Neural progenitor cell (in vitro differentiated cells): ENCODE results near the gene NUP35. TPM values are rescaled to one million over a fixed set of nuclear protein-coding genes. Genes with fewer than 3 reads are reported as not detected.
A peak's percentile ranks its signal among the peaks of the same experiment; 100 is the strongest.

Experiments used
- DNase-seq: peaks from one replicate; pipeline ENCODE4 v3.0.0-alpha.2; 2016; ENCODE audit warnings: low spot score
- H2AFZ ChIP-seq: fragments of 200-600 bp; sonication (generic); replicated peaks from 2 replicates; pipeline ENCODE4 v1.6.1; 2016; ENCODE audit warnings: antibody characterized with exemption
- H3F3A ChIP-seq: fragments of 200-600 bp; sonication (generic); 2 replicates; pipeline ENCODE4 v1.6.1; 2016; ENCODE audit warnings: antibody characterized with exemption, low read depth
- H3K27ac ChIP-seq: fragments of 200-600 bp; sonication (generic); 2 replicates; pipeline ENCODE4 v1.5.1; 2016; ENCODE audit warnings: mild to moderate bottlenecking
- H3K27me3 ChIP-seq: fragments of 200-600 bp; sonication (generic); 2 replicates; pipeline ENCODE4 v1.6.1; 2016; ENCODE audit warnings: mild to moderate bottlenecking, moderate library complexity
- H3K36me3 ChIP-seq: fragments of 200-600 bp; sonication (generic); 2 replicates; pipeline ENCODE4 v1.5.1; 2016
- H3K4me1 ChIP-seq: fragments of 200-600 bp; sonication (generic); 2 replicates; pipeline ENCODE4 v1.6.1; 2016; ENCODE audit warnings: mixed run types
- H3K4me2 ChIP-seq: fragments of 200-600 bp; sonication (generic); 2 replicates; pipeline ENCODE4 v1.6.1; 2016
- H3K4me3 ChIP-seq: fragments of 200-600 bp; sonication (generic); 2 replicates; pipeline ENCODE4 v1.5.1; 2016
- H3K79me2 ChIP-seq: fragments of 200-600 bp; sonication (generic); 2 replicates; pipeline ENCODE4 v1.6.1; 2016; ENCODE audit warnings: low read depth
- H3K9ac ChIP-seq: fragments of 200-600 bp; sonication (generic); 2 replicates; pipeline ENCODE4 v1.6.1; 2016
- H3K9me3 ChIP-seq: fragments of 200-600 bp; sonication (generic); 2 replicates; pipeline ENCODE4 v1.5.1; 2016; ENCODE audit warnings: low read depth
- H4K20me1 ChIP-seq: fragments of 200-600 bp; sonication (generic); 2 replicates; pipeline ENCODE4 v1.6.1; 2016; ENCODE audit warnings: low read depth
- H3K27ac Mint-ChIP-seq: 3 replicates; pipeline ENCODE4 v1.8.0; 2021; ENCODE audit warnings: mixed read lengths
- H3K27me3 Mint-ChIP-seq: 2 replicates; pipeline ENCODE4 v1.8.0; 2022; ENCODE audit warnings: low read depth, mild to moderate bottlenecking, inconsistent platforms, moderate library complexity, mixed read lengths; ENCODE audit not compliant: insufficient read depth
- H3K36me3 Mint-ChIP-seq: 3 replicates; pipeline ENCODE4 v1.8.0; 2021; ENCODE audit warnings: mixed read lengths
- H3K4me1 Mint-ChIP-seq: 3 replicates; pipeline ENCODE4 v1.8.0; 2021; ENCODE audit warnings: mixed read lengths
- H3K4me3 Mint-ChIP-seq: 3 replicates; pipeline ENCODE4 v1.8.0; 2021; ENCODE audit warnings: mild to moderate bottlenecking, moderate library complexity, mixed read lengths
- H3K9me3 Mint-ChIP-seq: 3 replicates; pipeline ENCODE4 v1.8.0; 2020; ENCODE audit warnings: mixed read lengths
- EZH2 ChIP-seq: fragments of 200-600 bp; sonication (generic); IDR thresholded peaks from 2 replicates; pipeline ENCODE4 v1.6.1; 2017; ENCODE audit warnings: antibody characterized with exemption, mild to moderate bottlenecking, moderate library complexity
- EZH2phosphoT487 ChIP-seq: fragments of 200-600 bp; sonication (generic); IDR thresholded peaks from 2 replicates; pipeline ENCODE4 v1.6.1; 2017; ENCODE audit warnings: antibody characterized with exemption
- total RNA-seq: library from RNA; depleted of rRNA; stranded (reverse); fragments of >200 nt; gene quantifications from 2 replicates; pipeline ENCODE4 v1.2.3, GENCODE V29; 2015; ENCODE audit warnings: low replicate concordance
- TF ChIP-seq, protein P1 (sequence below): fragments of 200-600 bp; sonication (generic); IDR thresholded peaks from 2 replicates; pipeline ENCODE4 v1.5.1; 2017; ENCODE audit warnings: antibody characterized with exemption, mild to moderate bottlenecking

The NUP35 gene, protein sequence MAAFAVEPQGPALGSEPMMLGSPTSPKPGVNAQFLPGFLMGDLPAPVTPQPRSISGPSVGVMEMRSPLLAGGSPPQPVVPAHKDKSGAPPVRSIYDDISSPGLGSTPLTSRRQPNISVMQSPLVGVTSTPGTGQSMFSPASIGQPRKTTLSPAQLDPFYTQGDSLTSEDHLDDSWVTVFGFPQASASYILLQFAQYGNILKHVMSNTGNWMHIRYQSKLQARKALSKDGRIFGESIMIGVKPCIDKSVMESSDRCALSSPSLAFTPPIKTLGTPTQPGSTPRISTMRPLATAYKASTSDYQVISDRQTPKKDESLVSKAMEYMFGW
- 32.9 and 53.3 TPM in 2 replicates for total RNA-seq

DNA sequence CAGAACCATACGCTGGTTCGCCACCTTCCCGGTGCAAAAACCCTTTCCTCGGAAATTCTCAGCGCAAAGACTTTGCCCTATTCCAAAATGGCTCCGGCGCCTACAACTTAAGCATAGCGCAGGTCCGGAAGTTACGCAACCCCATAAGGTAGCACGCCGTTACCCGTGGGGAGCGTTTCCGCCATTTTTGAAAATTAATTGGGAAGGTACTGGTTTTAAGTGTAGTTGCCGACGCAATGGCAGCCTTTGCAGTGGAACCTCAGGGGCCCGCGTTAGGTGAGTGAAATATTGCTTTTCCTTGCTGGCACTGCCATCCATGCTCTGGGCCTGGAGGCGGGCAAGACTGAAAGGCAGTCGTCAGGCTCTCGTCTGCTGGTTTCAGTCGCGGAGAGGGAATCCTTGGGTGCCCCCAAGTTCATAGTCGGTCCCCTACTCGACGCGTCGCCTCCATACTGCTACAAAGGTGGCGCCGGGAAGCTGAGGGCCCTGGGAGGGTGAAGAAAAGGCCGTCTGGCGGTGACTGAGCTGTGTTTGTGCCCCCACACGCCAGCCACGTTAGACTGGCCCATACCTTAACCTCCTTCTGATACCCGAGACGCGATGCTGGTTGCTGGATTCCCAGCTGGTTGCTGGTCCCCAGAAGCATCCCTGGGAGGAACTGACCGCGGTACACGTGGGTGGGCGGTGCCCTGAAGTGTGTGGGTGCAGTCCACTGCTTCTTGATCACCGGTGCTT, at the start of gene NUP35:
TSS of gene NUP35 (plus strand) at position 222 of the 735 bp plus-strand sequence. CDS start at position 237, 15 bp downstream.
- Histone ChIP-seq H2AFZ (peak within 1 kb of the TSS; percentile 96), H3K79me2 (peaks cover 51% of the 10 kb centered on the region), H3K4me2 (peak within 1 kb of the TSS; percentile 95), H3K9me3 (no peaks in the 10 kb centered on the region), H4K20me1 (no peaks in the 10 kb centered on the region), H3K36me3 (no peaks in the 10 kb centered on the region), H3K27me3 (no peaks in the 10 kb centered on the region), H3F3A (peaks cover 8% of the 10 kb centered on the region), H3K27ac (peak within 1 kb of the TSS; percentile 68), H3K9ac (peak within 1 kb of the TSS; percentile 49), H3K4me1 (peaks cover 18% of the 10 kb centered on the region), H3K4me3 (peak within 1 kb of the TSS; percentile 81)
- peak; percentile 92 for DNase-seq
- peak within 1 kb of the TSS; percentile 96 for H3K4me3 Mint-ChIP-seq
- no peaks in the 10 kb centered on the region for H3K27me3 Mint-ChIP-seq
- peak within 1 kb of the TSS; percentile 96 for H3K27ac Mint-ChIP-seq
- TF ChIP-seq EZH2phosphoT487 (no peak), EZH2 (no peak)
- TF ChIP-seq, protein P1, sequence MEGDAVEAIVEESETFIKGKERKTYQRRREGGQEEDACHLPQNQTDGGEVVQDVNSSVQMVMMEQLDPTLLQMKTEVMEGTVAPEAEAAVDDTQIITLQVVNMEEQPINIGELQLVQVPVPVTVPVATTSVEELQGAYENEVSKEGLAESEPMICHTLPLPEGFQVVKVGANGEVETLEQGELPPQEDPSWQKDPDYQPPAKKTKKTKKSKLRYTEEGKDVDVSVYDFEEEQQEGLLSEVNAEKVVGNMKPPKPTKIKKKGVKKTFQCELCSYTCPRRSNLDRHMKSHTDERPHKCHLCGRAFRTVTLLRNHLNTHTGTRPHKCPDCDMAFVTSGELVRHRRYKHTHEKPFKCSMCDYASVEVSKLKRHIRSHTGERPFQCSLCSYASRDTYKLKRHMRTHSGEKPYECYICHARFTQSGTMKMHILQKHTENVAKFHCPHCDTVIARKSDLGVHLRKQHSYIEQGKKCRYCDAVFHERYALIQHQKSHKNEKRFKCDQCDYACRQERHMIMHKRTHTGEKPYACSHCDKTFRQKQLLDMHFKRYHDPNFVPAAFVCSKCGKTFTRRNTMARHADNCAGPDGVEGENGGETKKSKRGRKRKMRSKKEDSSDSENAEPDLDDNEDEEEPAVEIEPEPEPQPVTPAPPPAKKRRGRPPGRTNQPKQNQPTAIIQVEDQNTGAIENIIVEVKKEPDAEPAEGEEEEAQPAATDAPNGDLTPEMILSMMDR, result no peak
- no peaks in the 10 kb centered on the region for H3K9me3 Mint-ChIP-seq
- H3K36me3 Mint-ChIP-seq, result no peaks in the 10 kb centered on the region
- peaks cover 23% of the 10 kb centered on the region for H3K4me1 Mint-ChIP-seq

DNA sequence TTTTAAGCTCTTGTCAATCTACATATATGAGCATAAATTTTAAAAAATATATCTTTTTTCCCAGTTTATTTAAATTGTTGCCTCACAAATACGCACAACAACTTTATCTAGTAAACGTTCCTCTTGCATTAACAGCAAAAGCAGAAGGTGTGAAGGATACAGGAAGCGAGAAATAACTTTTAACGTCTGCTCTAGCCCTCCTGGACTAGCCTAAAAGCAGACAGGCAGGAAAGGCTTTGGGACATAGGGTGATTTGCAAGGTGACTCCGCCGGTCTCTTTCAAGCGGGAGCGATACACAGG, 46.1 kb upstream of the NUP35 start:
- Mint-ChIP-seq H3K9me3 (no peaks in the 10 kb centered on the region), H3K36me3 (no peaks in the 10 kb centered on the region), H3K27ac (peak overlapping the region; percentile 47), H3K27me3 (peaks cover 4% of the 10 kb centered on the region), H3K4me1 (peaks cover 7% of the 10 kb centered on the region), H3K4me3 (peak overlapping the region; percentile 92)
- Histone ChIP-seq H4K20me1 (no peaks in the 10 kb centered on the region), H3K27ac (no peak overlapping the region), H3K36me3 (no peaks in the 10 kb centered on the region), H3F3A (peaks cover 5% of the 10 kb centered on the region), H3K4me3 (peak overlapping the region; percentile 61), H3K9ac (no peak overlapping the region), H3K4me2 (peak overlapping the region; percentile 74), H3K79me2 (no peaks in the 10 kb centered on the region), H3K27me3 (no peaks in the 10 kb centered on the region), H3K4me1 (peaks cover 4% of the 10 kb centered on the region), H3K9me3 (no peaks in the 10 kb centered on the region), H2AFZ (peak overlapping the region; percentile 98)
- no peak for DNase-seq
- TF ChIP-seq, protein P1, result no peak
- TF ChIP-seq EZH2 (no peak), EZH2phosphoT487 (no peak)

DNA sequence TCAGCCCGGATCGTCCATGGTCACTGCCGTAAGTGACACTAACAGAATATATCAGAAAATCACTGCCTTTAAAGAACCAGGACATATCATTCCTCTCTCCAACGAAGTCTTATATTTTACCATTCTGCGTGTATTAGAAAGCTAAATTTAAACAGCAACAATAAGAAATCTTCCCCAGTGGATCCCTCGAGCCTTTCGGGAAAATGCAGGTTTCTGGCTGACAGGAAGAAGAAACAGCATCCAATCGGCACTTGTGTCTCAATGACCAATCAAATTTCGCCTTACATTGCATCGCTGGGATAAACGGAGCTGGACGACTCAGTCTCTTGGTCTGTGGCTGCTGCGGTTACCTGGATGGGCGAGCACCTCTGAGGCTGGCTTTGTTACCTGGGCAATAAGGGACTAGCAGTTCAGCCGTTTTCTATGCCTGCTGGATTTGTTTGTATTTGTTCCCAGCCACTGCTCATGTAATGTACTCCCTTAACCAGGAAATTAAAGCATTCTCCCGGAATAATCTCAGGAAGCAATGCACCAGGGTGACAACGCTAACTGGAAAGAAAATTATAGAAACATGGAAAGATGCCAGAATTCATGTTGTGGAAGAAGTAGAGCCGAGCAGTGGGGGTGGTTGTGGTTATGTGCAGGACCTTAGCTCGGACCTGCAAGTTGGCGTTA, 45.6 kb upstream of the NUP35 start, which contains the start of gene DUSP19:
TSS of gene DUSP19 (plus strand) at position 284 of the 675 bp plus-strand sequence. CDS start at position 471, 187 bp downstream.
- Histone ChIP-seq H3F3A (peaks cover 5% of the 10 kb centered on the region), H2AFZ (peak within 1 kb of the TSS; percentile 98), H3K9ac (peak within 1 kb of the TSS; percentile 40), H3K4me3 (peak within 1 kb of the TSS; percentile 61), H3K27ac (no peak within 1 kb of the TSS), H3K4me2 (peak within 1 kb of the TSS; percentile 74), H3K27me3 (no peaks in the 10 kb centered on the region), H3K4me1 (peaks cover 4% of the 10 kb centered on the region), H3K79me2 (no peaks in the 10 kb centered on the region), H3K36me3 (no peaks in the 10 kb centered on the region), H4K20me1 (no peaks in the 10 kb centered on the region), H3K9me3 (no peaks in the 10 kb centered on the region)
- TF ChIP-seq EZH2, result no peak
- TF ChIP-seq, protein P1, result no peak
- TF ChIP-seq EZH2phosphoT487, result no peak
- Mint-ChIP-seq H3K27me3 (peaks cover 4% of the 10 kb centered on the region), H3K4me3 (peak within 1 kb of the TSS; percentile 92), H3K27ac (peak within 1 kb of the TSS; percentile 47), H3K9me3 (no peaks in the 10 kb centered on the region), H3K4me1 (peaks cover 7% of the 10 kb centered on the region), H3K36me3 (no peaks in the 10 kb centered on the region)
- peak; percentile 84 for DNase-seq
